Neuron (in vitro differentiated cells): Measurements from ENCODE around the gene ST6GALNAC6.

Experiments
- H2AFZ ChIP-seq: one replicate; pipeline ENCODE4 v1.6.1; 2013; ENCODE audit warnings: low read depth, mild to moderate bottlenecking, inconsistent platforms, low read length, moderate library complexity
- H3K27me3 ChIP-seq: one replicate; pipeline ENCODE4 v1.6.1; 2013; ENCODE audit warnings: low read length; ENCODE audit not compliant: insufficient read depth
- H3K36me3 ChIP-seq: one replicate; pipeline ENCODE4 v1.6.1; 2013; ENCODE audit warnings: low read length; ENCODE audit not compliant: insufficient read depth
- H3K4me1 ChIP-seq: one replicate; pipeline ENCODE4 v1.6.1; 2013; ENCODE audit warnings: low read length; ENCODE audit not compliant: insufficient read depth
- H3K4me3 ChIP-seq: 2 replicates; pipeline ENCODE4 v1.5.1; 2013; ENCODE audit warnings: mild to moderate bottlenecking, low read length, moderate library complexity
- H3K9me3 ChIP-seq: one replicate; pipeline ENCODE4 v1.6.1; 2013; ENCODE audit warnings: low read length

ST6GALNAC6 gene

DNA sequence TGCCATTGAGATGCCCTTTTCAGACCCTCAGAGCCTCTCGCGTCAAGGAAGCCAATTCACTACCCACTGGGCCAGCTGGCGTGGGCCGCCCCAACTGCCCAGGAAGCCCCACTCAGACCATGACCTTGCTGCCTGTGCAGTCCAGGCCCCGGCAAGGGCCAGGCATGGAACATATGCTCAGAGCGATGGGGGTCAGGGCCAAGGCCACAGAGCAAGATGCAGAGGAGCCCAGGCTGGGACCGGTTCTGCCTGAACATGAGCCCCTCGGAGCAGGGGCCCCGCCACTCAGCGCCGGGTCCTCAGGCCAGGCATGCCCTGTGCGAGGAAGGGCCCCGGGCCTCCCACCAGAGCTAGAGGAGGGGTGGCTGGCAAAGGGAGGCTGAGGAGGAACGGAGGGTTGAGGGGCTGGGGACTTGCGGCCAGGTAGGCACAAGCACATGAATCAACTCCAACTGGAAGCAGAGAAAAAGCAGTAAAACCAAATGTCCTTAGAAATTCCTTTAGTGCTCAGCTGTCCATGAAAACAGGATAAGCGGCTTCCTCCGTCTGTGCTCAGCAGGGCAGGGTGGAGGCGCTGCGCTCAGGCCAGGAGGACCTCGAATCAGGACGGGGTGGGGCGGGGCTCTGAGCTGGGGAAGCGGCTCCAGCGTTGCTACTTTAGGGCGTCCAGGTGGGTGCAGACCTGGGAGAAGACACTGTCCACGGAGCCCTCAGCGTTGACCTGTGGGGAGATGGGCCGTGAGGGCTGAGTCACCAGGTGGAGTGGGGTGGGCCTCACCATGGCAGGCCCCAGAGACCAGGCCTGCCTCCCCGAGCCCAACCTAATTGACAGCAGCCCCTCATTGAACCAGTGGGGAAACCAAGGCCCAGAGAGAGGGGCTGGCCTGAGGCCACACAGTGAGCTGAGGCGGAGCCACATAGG lies 31.8 kb downstream of the ST6GALNAC6 start:
- Histone ChIP-seq H3K36me3 (peaks cover 2% of the 10 kb centered on the region), H2AFZ (no peak overlapping the region), H3K4me3 (no peak overlapping the region), H3K27me3 (no peaks in the 10 kb centered on the region), H3K4me1 (peaks cover 6% of the 10 kb centered on the region), H3K9me3 (no peaks in the 10 kb centered on the region)

DNA sequence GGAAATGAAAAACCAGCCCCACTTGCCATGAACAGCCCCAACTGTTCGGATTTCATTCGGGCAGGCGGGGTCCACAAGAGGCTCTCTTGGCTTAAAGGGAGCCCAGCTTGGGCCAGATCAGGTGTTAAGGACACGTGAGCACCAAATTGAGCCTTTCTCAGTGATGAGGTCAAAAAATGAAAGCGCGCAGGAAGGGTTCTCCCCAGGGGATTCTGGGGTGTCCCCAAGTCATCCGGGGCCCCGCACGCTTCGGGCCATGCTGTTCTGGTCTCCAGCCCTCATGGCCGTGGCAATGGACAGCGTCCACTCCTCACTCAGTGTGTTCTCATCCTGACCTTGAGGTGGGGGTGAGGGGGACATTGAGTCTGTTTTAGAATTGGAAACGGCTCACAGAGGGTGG lies 32.9 kb downstream of the ST6GALNAC6 start:
- no peak overlapping the region for H2AFZ ChIP-seq
- H3K27me3 ChIP-seq = no peaks in the 10 kb centered on the region
- H3K36me3 ChIP-seq = peaks cover 2% of the 10 kb centered on the region
- no peak overlapping the region for H3K4me3 ChIP-seq
- H3K9me3 ChIP-seq = no peaks in the 10 kb centered on the region
- peaks cover 3% of the 10 kb centered on the region for H3K4me1 ChIP-seq

DNA sequence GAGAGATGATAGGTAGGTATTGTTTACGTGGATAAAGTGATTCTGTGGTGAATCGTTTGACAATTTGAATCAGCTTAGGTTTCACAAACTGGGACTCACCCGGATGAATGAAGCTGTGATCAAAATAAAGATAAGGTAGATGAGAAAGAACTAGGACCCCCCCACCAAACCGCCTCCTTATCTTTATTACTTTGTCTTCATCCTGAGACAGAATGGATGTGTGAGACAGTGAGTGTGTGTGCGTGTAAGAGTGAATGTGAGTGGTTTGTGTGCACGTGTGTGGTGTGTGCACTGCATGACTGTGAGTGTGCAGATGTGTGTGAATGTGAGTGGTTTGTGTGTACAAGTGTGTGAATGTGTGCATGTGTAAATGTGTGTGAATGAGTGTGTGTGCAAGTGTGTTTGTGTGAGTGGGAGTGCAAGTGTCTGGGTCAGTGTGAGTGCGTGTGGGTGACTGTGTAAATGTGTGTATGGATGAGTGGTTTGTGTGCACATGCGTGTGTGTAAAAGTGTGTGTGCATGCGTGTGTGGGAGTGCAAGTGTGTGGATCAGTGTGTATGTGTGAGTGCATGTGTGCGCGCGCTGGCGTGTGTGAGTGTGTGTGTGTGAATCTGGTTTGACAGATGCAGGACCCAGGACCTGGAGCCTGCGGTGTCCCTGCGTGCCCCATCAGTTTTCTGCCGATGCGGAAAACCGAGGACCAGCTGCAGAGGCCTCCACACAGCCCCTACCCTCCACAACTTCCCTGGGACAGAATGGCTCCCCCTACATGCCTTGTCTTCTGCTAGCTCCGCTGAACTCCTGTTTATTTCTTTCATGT lies 33.5 kb downstream of the ST6GALNAC6 start:
- no peak overlapping the region for H2AFZ ChIP-seq
- no peaks in the 10 kb centered on the region for H3K27me3 ChIP-seq
- no peaks in the 10 kb centered on the region for H3K9me3 ChIP-seq
- no peak overlapping the region for H3K4me3 ChIP-seq
- H3K36me3 ChIP-seq = peaks cover 2% of the 10 kb centered on the region
- peaks cover 3% of the 10 kb centered on the region for H3K4me1 ChIP-seq

DNA sequence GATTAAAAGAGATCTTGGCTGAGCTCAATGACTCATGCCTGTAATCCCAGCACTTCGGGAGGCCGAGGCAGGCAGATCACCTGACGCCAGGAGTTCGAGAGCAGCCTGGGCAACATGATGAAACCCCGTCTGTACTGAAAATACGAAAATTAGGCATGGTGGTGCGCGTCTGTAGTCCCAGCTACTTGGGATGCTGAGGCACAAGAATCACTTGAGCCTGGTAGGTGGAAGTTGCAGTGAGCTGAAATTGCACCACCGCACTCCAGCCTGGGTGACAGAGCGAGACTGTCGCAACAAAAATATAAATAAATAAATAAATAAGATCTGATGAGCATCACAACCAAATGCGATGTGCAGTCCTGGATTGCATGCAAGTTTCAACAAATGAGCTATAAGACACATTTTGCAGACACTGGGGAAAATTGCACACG lies 36.2 kb downstream of the ST6GALNAC6 start:
- peaks cover 2% of the 10 kb centered on the region for H3K36me3 ChIP-seq
- H3K27me3 ChIP-seq = no peaks in the 10 kb centered on the region
- no peak overlapping the region for H3K4me3 ChIP-seq
- no peak overlapping the region for H2AFZ ChIP-seq
- peaks cover 3% of the 10 kb centered on the region for H3K4me1 ChIP-seq
- no peaks in the 10 kb centered on the region for H3K9me3 ChIP-seq

DNA sequence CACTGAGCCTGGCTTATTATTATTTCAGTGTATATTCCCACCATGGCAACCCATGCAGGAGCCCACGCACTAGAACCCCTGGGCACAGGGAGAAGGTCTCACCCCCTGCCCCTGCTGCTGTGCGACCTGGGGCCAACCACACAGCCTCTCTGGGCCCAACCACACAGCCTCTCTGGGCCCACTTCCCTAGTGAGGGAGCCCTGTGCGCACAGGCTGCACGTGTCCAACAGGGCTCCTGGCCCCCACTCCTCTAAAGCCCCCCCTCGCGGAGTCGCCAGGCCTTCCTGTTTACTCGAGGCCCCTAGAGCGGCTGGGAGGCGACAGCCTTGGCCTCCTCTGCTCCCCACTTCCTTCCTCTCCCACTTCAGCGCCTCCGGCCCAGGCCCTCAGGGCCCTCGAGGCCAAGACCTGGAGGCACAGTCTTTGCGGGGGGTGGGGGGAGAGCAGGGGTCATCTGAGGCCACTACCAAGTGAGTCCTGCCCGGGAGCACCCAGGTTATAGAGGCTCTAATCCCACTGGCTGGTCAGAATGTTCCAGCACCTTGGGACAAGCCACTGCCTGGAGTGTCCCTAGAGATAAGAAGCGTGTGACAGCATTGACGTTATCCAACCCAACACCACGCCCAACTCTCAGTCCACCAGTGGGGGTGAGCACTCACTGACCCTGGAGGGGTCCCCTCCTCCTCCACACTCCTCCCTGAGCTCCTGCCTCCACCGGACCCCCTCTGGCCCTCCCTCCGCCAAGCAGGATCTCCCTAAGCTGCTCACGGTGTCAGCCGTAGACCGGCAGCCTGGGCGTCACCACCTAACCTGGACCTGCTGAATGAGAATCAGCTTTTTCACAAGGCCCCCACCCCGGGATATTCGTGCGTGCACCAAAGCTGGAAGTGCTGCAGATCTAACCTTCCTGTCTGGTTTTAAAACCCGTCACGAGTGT lies 37.1 kb downstream of the ST6GALNAC6 start:
- Histone ChIP-seq H3K4me3 (no peak overlapping the region), H3K27me3 (no peaks in the 10 kb centered on the region), H2AFZ (no peak overlapping the region), H3K36me3 (no peaks in the 10 kb centered on the region), H3K9me3 (no peaks in the 10 kb centered on the region), H3K4me1 (peaks cover 3% of the 10 kb centered on the region)

DNA sequence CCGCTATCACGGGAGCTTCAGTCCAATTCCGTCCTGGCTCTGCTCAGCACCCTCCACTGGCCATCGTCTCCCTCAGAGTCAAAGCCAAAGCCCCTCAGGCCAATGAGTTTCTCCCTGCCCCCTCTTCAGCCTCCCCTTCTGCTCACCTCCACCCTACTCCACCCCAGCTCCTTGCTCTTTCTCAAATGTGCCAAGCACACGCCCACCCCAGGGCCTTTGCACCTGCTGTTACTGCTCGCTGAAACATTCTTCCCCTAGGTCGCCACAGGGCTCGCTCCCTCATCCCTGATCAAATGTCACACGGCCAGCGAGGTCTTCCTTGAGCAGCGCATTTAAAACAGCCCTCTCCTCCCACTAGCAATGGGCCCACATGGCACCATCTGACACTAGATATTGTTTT lies 38.6 kb downstream of the ST6GALNAC6 start:
- H3K9me3 ChIP-seq = no peaks in the 10 kb centered on the region
- H3K36me3 ChIP-seq = no peaks in the 10 kb centered on the region
- no peak overlapping the region for H3K4me3 ChIP-seq
- H3K27me3 ChIP-seq = no peaks in the 10 kb centered on the region
- no peak overlapping the region for H2AFZ ChIP-seq
- peaks cover 3% of the 10 kb centered on the region for H3K4me1 ChIP-seq

DNA sequence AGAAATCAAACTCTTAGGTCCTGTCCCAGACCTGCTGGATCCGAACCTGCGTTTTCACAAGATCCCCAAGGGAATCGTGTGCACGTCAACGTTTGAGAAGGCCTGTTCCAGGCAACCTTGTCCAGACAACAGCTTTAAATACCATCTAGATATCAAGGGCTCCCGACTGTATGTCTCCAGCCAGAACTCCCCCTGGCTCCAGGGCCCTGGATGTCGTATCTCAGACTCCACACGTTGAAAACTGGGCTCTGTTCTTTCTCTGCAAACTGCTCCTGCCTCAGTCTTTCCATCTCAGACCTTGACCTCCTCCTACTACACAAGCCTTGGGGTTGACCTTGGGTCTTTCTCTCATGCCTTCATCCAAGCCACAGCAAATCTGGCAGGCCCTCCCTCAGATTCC lies 39.1 kb downstream of the ST6GALNAC6 start:
- Histone ChIP-seq H2AFZ (no peak overlapping the region), H3K27me3 (no peaks in the 10 kb centered on the region), H3K36me3 (no peaks in the 10 kb centered on the region), H3K9me3 (no peaks in the 10 kb centered on the region), H3K4me3 (no peak overlapping the region), H3K4me1 (peaks cover 3% of the 10 kb centered on the region)

DNA sequence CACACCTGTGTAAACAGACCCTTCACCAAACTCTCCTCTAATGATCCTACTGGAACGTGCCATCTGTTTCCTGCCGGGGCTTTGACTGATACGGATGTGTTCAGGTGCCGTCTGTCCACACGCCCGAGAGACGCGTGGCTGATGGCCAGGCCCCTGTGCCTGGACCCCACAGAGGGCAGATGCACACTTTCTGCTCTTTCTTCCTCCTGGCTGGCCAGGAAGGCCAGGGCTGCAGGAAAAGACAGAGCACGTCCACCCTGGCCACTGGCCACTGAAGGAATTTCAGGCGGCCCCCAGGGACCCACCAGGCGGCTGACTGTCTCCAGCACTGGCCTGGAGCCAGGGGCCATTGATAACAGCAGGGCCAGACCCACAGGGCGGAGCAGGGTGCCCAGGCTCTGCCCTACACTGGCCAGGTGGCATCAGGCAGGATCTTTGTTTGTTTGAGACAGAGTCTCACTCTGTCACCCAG lies 41.3 kb downstream of the ST6GALNAC6 start:
- H3K9me3 ChIP-seq = no peaks in the 10 kb centered on the region
- no peak overlapping the region for H2AFZ ChIP-seq
- H3K27me3 ChIP-seq = peaks cover 2% of the 10 kb centered on the region
- no peaks in the 10 kb centered on the region for H3K4me1 ChIP-seq
- H3K36me3 ChIP-seq = no peaks in the 10 kb centered on the region
- no peak overlapping the region for H3K4me3 ChIP-seq

DNA sequence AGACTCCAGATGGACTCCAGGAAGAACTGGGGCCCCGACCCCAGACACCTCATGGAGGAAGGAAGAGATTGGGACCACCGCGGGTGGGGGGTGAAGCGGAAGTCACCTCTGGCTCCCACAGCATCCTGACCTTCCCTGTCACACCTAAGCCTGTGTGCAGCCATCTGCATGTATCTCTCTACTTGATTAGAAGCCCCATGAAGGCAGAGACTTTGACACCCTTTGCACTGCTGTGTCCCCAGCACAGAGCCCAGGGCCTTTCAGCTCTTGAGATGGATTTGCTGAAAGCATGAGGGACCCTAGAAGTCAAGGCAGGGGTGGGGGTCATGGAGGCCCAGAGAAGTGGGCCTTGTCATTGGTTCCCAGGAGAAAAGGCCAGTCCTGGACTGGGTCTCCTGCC lies 42.1 kb downstream of the ST6GALNAC6 start:
- Histone ChIP-seq H3K4me3 (no peak overlapping the region), H2AFZ (no peak overlapping the region), H3K9me3 (no peaks in the 10 kb centered on the region), H3K36me3 (no peaks in the 10 kb centered on the region), H3K27me3 (peaks cover 2% of the 10 kb centered on the region), H3K4me1 (no peaks in the 10 kb centered on the region)

DNA sequence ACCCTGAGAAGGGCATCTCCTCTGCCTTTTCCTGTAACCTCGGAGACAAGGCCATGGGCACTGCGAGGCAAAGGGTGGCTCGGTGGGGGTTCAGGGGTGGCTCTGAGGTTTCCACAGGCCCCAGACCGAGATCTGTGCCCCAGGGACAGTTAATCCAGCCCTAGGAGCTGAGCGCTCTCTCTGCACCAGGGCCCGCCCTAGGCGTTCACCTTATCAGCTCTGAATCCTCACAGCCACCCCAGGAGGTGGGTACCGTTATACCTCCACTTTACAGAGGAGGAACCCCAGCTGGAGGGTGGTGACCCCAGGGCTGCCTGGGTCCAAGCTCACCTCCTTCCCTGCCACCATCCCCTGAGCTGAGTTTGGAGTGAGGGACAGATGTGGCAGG lies 42.7 kb downstream of the ST6GALNAC6 start:
- Histone ChIP-seq H3K4me1 (no peaks in the 10 kb centered on the region), H3K27me3 (peaks cover 2% of the 10 kb centered on the region), H3K9me3 (no peaks in the 10 kb centered on the region), H3K36me3 (no peaks in the 10 kb centered on the region), H2AFZ (no peak overlapping the region), H3K4me3 (no peak overlapping the region)

DNA sequence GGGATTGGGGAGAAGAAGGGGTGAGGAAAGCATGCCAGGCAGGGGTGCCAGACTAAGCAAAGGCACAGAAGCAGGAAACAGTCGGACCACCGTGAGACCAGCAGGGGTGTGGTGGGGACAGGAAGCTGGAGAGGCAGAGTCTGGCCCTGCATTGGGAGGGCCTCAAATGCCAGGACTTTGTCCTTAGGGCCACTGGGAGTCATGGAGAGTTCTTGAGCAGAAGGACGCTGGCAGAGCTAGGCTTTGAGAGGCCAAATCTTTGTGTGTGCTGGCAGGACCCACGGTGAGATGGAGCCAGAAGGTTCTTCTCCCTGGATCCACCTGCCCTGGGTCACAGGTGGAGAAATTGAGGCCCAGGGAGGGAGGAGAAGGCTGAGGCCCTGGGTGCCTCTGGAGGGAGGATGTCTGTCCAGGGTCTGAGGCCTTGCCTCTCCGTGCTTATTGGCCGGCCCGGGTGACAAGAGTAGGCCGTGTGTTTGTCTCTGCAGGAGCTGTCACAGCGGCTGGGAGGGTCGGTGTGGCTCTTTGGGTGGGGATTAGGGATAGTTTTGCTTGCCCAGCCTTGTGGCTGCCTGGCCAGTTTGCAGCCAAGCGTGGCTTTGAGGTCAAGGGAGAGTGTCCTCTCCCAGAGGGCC lies 43.2 kb downstream of the ST6GALNAC6 start:
- Histone ChIP-seq H3K36me3 (no peaks in the 10 kb centered on the region), H3K4me1 (no peaks in the 10 kb centered on the region), H3K27me3 (peaks cover 2% of the 10 kb centered on the region), H2AFZ (no peak overlapping the region), H3K4me3 (no peak overlapping the region), H3K9me3 (no peaks in the 10 kb centered on the region)

DNA sequence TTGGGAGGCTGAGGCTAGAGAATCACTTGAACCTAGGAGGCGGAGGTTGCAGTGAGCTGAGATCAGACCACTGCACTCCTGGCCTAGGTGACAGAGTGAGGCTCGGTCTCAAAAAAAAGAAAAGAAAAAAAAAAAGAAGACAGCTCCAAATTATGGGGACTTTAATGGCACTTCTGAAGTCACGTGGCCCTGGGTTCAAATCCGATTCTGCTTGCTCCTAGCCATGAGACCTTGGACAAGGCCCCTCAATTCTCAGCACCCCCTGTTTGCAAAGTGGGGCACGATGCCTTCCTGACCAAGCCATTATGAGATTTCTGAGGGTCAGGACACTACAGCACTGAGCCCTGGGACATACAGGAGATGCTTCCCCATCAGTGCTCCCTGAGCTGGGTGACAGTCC lies 43.9 kb downstream of the ST6GALNAC6 start:
- Histone ChIP-seq H3K9me3 (no peaks in the 10 kb centered on the region), H2AFZ (no peak overlapping the region), H3K4me3 (no peak overlapping the region), H3K27me3 (peaks cover 2% of the 10 kb centered on the region), H3K4me1 (no peaks in the 10 kb centered on the region), H3K36me3 (no peaks in the 10 kb centered on the region)
